Gastrocnemius medialis (tissue), 4 donors: ENCODE data around the gene HK1.

ENCODE experiments used
- CTCF ChIP-seq, 5 experiments: fragments of 450-650 bp in 3 of 5; fragments of 200-600 bp in 2 of 5; sonication (generic) in 2 of 5; IDR thresholded peaks in 4 of 5; conservative IDR thresholded peaks in 1 of 5; 1 replicate in 4 of 5; 2 replicates in 1 of 5; pipeline ENCODE4 v1.5.1; 2016 to 2019; ENCODE audit warnings: antibody characterized with exemption in 5 of 5, mild to moderate bottlenecking in 3 of 5, moderate library complexity in 3 of 5
- POLR2A ChIP-seq, 2 donors: fragments of 450-650 bp; IDR thresholded peaks; one replicate each; pipeline ENCODE4 v1.6.1; 2017; ENCODE audit warnings: antibody characterized with exemption in 2 of 2, mild to moderate bottlenecking in 2 of 2, moderate library complexity in 2 of 2

- TF ChIP-seq POLR2A (IDR thresholded peaks at IDR 0.05) (no peak), CTCF (IDR thresholded peaks at IDR 0.05 in 4 of 5, conservative IDR thresholded peaks at IDR 0.05 in 1 of 5) (peak in 3 of 5 experiments; percentile 25 to 30 (median 25))
Observed at GRCh38 chr10:69333205-69333604, 54.9 kb downstream of the HK1 start.
